Neutrophil (primary cell): ENCODE measurements around the gene ADAMTS2.

ENCODE experiments used
- H3K27ac ChIP-seq: fragments of 200-600 bp; sonication (generic); 2 replicates; pipeline ENCODE4 v1.5.1; 2016; ENCODE audit warnings: mild to moderate bottlenecking, moderate library complexity
- H3K27me3 ChIP-seq: fragments of 200-600 bp; sonication (generic); 2 replicates; pipeline ENCODE4 v1.6.0; 2016; ENCODE audit warnings: mild to moderate bottlenecking
- H3K36me3 ChIP-seq: fragments of 200-600 bp; sonication (generic); 2 replicates; pipeline ENCODE4 v1.5.1; 2017
- H3K4me1 ChIP-seq, 2 experiments: fragments of 200-600 bp in 1 of 2; sonication (generic) in 1 of 2; 1 replicate in 1 of 2; 2 replicates in 1 of 2; pipeline versions ENCODE4 v1.5.1 to v1.6.1; 2013 to 2016; ENCODE audit warnings: low read depth in 1 of 2, low read length in 1 of 2, mild to moderate bottlenecking in 1 of 2, moderate library complexity in 1 of 2; ENCODE audit not compliant: control insufficient read depth in 1 of 2, insufficient read depth in 1 of 2
- H3K4me3 ChIP-seq, 2 experiments: fragments of 200-600 bp in 1 of 2; sonication (generic) in 1 of 2; 1 replicate in 1 of 2; 2 replicates in 1 of 2; pipeline ENCODE4 v1.5.1; 2013 to 2016; ENCODE audit warnings: low read depth in 1 of 2, low read length in 1 of 2, mild to moderate bottlenecking in 1 of 2, moderate library complexity in 1 of 2
- H3K9me3 ChIP-seq: fragments of 200-600 bp; sonication (generic); 2 replicates; pipeline ENCODE4 v1.5.1; 2016
- TF ChIP-seq, protein P1 (sequence below): fragments of 200-600 bp; sonication (generic); IDR thresholded peaks from 2 replicates; pipeline ENCODE4 v1.5.1; 2016; ENCODE audit warnings: antibody characterized with exemption

The ADAMTS2 gene

DNA sequence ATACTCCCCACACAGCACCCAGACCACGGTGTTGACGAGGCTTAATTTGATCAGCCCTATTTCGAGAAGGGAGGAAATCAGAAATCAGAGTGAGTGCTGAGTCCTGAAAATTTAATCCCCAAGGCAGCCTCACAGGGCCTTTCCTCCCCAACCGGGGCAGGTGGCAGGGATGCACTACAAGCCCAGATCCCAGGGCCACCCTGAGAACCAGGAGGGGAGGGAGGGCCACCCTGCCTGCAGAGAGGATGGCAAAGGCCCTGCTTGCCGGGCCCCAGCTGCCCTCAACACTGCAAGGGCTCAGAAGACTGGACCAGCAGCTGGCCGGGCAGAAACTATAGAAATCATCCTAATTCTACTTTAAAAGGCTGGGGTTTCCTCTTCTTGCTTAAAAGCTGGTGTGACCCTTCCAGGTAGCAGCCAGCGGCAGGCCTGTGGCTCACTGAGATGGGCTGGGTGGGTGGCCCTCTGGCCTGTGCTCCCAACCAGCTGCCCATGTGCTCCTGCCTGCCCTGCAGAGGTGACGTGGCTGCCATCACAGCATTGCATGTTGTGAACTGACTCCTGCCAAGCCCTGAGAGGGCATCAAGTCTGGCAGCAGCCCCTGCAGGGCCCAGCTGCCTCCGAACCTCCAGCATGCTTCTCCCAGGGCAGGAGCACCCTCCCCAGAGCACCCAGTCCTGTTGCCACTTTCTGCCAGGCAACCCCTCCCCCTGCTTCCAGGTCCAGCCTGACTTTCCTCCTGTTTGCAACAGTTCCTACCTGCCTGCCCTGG, 122.8 kb downstream of the ADAMTS2 start:
- H3K4me1 ChIP-seq, result no peaks in the 10 kb centered on the region
- H3K9me3 ChIP-seq, result no peaks in the 10 kb centered on the region

DNA sequence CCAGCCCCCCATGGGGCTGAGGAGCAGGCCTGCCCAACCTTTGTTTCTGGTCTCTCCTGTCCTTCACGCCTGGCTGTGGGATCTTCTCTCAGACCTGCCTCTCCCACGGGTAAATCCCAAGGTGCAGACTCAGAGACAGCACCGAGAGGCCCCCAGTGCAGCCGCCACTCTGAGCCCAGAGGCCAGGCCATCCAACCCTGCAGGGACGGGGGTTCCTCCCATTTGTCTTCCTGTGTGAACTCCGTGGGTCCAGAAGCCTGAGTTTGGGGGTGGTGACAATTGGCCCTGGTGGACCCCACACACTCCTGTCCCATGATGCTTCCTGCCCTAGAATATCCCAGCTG, 123.4 kb downstream of the ADAMTS2 start:
- Histone ChIP-seq H3K36me3 (no peaks in the 10 kb centered on the region), H3K4me1 (no peaks in the 10 kb centered on the region), H3K9me3 (no peaks in the 10 kb centered on the region), H3K27me3 (no peaks in the 10 kb centered on the region), H3K27ac (no peak overlapping the region), H3K4me3 (no peak overlapping the region)
- TF ChIP-seq, protein P1, sequence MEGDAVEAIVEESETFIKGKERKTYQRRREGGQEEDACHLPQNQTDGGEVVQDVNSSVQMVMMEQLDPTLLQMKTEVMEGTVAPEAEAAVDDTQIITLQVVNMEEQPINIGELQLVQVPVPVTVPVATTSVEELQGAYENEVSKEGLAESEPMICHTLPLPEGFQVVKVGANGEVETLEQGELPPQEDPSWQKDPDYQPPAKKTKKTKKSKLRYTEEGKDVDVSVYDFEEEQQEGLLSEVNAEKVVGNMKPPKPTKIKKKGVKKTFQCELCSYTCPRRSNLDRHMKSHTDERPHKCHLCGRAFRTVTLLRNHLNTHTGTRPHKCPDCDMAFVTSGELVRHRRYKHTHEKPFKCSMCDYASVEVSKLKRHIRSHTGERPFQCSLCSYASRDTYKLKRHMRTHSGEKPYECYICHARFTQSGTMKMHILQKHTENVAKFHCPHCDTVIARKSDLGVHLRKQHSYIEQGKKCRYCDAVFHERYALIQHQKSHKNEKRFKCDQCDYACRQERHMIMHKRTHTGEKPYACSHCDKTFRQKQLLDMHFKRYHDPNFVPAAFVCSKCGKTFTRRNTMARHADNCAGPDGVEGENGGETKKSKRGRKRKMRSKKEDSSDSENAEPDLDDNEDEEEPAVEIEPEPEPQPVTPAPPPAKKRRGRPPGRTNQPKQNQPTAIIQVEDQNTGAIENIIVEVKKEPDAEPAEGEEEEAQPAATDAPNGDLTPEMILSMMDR, result no peak

More for the DNA sequence above, 122.8 kb downstream of the ADAMTS2 start:
- TF ChIP-seq, protein P1, result no peak
- Histone ChIP-seq H3K27ac (no peak overlapping the region), H3K36me3 (no peaks in the 10 kb centered on the region), H3K27me3 (no peaks in the 10 kb centered on the region), H3K4me3 (no peak overlapping the region)

DNA sequence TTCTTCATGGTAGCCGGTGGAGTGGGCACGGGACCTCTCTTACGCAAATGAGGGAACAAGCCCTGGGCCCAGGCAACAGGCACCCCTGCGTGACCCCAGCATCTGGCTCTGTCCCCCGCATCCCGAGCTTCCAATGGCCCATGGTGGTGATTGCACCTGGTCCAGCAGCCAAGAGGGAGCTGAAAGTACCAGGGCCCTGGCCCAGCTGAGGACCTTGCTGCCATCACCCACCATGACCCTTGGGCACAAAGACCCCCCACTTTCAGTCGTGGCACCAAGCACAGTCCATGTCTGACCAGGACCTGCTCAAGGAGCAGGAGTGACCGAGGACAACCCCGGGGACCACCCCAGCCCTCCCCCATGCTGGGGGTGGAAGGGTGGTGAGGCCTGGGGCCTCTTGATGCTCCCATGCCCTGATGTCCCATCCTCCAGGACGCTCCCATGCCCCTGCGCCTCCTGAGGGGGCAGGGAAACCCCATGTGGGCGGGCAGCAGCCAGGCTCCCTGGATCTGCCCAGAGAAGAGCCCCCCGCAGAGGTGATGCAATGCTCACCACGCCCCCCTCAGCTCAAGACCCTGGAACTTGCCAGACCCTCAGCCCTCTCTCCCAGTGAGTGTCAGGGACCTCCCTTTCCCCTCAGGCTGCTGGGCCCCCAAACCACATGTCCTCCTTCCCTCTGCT, 123.9 kb downstream of the ADAMTS2 start:
- Histone ChIP-seq H3K36me3 (no peaks in the 10 kb centered on the region), H3K9me3 (no peaks in the 10 kb centered on the region), H3K27ac (no peak overlapping the region), H3K27me3 (no peaks in the 10 kb centered on the region), H3K4me1 (no peaks in the 10 kb centered on the region), H3K4me3 (no peak overlapping the region)
- TF ChIP-seq, protein P1, result no peak

DNA sequence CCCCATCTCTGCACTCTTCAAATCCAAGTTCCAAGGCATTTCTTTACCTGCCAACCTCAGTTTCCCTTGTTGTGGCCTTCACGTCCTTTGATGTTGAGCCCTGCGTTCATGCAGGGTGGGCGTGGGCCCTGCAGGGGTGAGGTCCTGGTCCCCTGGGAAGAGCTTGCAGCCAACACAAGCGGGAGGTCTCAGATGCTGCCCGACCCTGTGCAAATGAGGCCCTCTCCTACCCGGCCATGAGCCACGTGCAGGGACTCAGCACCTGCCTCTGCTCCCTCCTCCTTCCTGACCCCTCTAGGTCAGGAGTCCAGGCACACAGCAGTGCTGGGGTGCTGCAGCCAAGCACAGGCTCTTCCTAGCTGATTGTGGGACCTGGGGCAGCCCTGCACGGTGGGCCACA, 124.5 kb downstream of the ADAMTS2 start:
- Histone ChIP-seq H3K36me3 (no peaks in the 10 kb centered on the region), H3K4me3 (no peak overlapping the region), H3K9me3 (no peaks in the 10 kb centered on the region), H3K27ac (no peak overlapping the region), H3K4me1 (no peaks in the 10 kb centered on the region), H3K27me3 (no peaks in the 10 kb centered on the region)
- TF ChIP-seq, protein P1, result no peak

DNA sequence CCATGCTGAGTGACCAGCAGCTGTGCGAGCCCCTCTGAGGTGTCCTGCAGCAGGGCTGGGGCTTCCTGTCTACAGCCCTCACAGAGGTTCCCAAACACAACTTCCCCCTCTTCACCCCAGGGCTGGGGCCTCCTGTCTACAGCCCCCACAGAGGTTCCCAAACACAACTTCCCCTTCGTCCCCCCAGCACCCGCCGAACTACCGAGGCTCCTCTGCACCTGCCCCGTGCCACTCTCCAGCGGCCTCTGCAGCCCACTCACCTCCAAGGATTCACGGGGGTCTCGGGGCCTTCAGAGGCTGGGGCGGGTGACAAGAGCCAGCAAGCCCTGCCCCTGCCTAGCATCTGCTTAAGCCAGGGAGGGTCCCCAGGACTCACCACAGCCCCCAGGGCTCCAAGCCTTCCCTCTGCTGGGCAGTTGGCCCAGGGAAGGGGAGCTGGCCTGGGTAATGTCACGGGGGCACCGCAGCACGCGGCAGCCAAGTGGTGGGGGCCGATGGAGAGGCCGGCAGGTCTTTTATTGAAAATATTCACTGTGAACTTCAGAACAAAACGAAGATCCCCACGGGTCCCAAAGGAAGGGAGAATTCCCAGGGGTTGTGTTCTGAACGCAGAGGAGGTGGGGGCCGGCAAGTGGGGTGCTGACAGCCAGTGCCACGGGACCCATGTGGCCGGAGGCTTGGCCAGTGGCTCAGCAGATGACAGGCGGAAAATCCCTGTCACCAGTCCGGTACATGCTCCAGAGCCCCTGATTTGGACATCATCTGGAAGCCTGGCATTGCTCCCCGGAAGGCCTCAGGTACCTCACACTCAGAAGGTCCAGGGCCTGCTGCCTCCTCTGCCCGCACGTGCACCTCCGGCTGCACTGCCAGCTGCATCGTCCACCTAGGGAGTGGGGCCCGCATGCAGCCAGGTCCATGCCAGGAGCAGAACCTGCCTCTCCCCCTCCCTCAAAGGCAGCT, 125.3 kb downstream of the ADAMTS2 start:
- TF ChIP-seq, protein P1, result no peak
- H3K27me3 ChIP-seq, result no peaks in the 10 kb centered on the region
- H3K4me3 ChIP-seq, result no peak overlapping the region
- H3K4me1 ChIP-seq, result no peaks in the 10 kb centered on the region
- no peaks in the 10 kb centered on the region for H3K36me3 ChIP-seq
- H3K27ac ChIP-seq, result no peak overlapping the region
- no peaks in the 10 kb centered on the region for H3K9me3 ChIP-seq
